SK-N-SH (cell line): ENCODE results near the gene ISCA2.

Source experiments
- CTCF ChIP-seq: fragments of 200-600 bp; sonication (generic); IDR thresholded peaks from 2 replicates; pipeline ENCODE4 v1.6.1; 2017; ENCODE audit warnings: antibody characterized with exemption, mild to moderate bottlenecking, moderate library complexity
- ELF1 ChIP-seq: IDR thresholded peaks from 2 replicates; pipeline ENCODE4 v1.4.0; 2012
- NFIC ChIP-seq: IDR thresholded peaks from 2 replicates; pipeline ENCODE4 v1.4.0; 2012; ENCODE audit warnings: borderline replicate concordance
- POLR2AphosphoS5 ChIP-seq: IDR thresholded peaks from 2 replicates; pipeline ENCODE4 v1.6.1; 2012; ENCODE audit warnings: low read depth, low read length
- TAF1 ChIP-seq: IDR thresholded peaks from 2 replicates; pipeline ENCODE4 v1.6.1; 2012; ENCODE audit warnings: low read depth, mild to moderate bottlenecking, low read length, moderate library complexity, borderline replicate concordance

- TF ChIP-seq POLR2AphosphoS5 (no peak), CTCF (no peak), NFIC (no peak), ELF1 (no peak), TAF1 (no peak)
Observed at GRCh38 chr14:74515891-74516412, 22.4 kb downstream of the ISCA2 start.
